ENCODE results near the gene CASP1.

- TF ChIP-seq POLR2A (IDR thresholded peaks at IDR 0.05) (no peak), EP300 (IDR thresholded peaks at IDR 0.05; ENCODE audit: low read depth) (no peak)
Observed at GRCh38 chr11:105042178-105042577, 7.2 kb upstream of the CASP1 start.

Data from transverse colon (tissue), 1 donor.